GM19035 (cell line): ENCODE measurements around the gene ERFL.

Experiments
- ATAC-seq: cut with Tn5 transposase; IDR thresholded peaks from one replicate; pipeline ENCODE4 v1.9.1; 2021; ENCODE audit not compliant: unreplicated experiment

The ERFL gene

DNA sequence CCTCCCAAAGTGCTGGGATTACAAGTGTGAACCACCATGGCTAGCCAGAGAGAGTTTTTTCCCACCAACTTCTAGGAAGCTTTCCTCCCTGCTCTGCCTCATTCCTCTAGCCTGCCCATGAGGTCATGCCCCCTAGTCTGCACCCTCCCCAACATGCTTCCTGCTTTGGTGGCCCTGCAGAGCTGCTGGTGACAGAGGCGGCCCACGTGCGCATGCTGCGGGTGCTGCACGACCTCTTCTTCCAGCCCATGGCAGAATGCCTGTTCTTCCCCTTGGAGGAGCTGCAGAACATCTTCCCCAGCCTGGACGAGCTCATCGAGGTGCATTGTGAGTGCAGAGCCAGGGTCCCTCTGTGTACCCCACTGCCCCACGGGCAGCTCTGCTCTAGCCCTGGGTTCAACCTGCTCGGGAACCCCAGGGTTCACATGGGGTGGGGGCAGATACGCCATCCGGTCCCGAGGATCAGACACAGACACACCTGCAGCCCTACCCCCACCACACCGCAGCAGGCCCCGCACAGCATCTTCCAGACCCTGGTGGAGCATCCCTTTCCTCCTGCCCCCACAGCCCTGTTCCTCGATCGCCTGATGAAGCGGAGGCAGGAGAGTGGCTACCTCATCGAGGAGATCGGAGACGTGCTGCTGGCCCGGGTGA, 26.4 kb downstream of the ERFL start:
- ATAC-seq: no peak

DNA sequence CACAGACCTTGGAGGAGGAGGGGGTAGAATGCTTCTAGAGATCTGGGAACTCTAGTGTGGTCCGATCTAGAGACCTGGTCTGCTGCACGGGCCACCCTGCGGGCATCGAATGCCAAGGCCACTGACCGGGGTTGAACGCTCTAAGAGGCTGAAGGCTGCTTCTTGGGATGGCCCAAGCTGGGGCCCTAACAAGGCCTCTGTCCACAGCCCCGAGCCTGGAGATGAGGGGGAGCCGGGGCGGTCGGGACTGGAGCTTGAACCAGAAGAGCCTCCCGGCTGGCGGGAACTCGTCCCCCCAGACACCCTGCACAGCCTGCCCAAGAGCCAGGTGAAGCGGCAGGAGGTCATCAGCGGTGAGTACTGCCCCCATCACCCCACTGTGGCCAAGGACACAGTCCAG, 30.0 kb downstream of the ERFL start:
- ATAC-seq: no peak

DNA sequence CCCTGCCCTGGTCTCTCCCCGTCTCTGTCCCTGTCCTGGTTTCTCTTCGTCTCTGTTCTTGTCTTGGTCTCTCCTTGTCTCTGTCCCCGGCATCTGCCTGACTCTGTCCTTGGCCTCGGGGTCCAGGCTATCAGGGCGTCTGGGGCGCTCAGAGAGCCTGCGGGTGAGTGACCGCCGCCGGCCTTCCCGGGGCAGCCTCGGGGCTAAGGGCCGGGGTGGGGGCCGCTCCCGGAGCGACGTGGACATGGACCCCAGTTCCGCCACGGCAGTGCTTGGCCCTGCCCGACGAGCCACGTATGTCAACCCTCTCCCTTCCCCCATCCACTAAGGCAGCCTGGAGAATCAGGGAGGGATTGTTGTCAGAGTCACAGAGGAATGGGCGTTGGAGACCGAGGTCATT, 30.4 kb downstream of the ERFL start:
- no peak for ATAC-seq

DNA sequence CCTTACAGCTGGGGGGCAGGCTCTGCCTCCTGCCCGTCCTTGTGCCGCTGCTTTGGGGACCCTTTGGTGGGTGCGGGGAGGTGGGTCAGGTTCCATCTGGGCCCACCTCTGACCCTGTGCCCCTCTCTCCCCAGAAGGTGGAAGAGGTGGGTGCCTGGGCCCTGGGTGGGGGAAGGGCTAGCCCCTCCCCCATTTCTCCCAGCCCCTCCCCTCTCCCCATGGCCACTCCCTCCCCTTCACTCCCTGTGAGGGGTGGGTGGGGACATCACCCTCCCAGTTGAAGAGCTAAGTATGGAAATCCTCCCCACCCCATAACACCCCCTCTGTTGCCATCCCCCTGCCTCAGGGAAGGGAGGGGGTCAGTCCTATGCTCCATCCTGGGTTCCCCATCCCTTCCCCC, 31.1 kb downstream of the ERFL start:
- ATAC-seq: no peak

DNA sequence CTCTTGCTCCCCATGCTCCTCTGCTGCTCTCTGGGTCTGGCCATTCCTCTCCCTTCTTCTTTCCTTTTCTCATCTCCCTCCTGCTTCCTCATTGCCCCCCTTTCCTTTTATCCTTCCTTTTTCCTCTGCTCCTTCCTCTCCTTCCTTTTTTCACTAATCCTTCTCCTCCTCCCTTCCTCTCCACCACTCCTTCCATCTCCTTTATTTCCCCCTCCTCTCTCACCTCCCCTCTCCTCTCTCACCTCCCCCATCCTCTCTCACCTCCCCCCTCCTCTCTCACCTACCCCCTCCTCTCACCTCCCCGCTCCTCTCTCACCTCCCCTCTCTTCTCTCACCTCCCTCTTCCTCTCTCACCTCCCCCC, 31.7 kb downstream of the ERFL start:
- ATAC-seq: no peak

- ATAC-seq: no peak
These were observed 32.3 kb downstream of the ERFL start for GRCh38 chr19:41895745-41896580.

- no peak for ATAC-seq
These were observed 33.9 kb downstream of the ERFL start for GRCh38 chr19:41894350-41894749.

DNA sequence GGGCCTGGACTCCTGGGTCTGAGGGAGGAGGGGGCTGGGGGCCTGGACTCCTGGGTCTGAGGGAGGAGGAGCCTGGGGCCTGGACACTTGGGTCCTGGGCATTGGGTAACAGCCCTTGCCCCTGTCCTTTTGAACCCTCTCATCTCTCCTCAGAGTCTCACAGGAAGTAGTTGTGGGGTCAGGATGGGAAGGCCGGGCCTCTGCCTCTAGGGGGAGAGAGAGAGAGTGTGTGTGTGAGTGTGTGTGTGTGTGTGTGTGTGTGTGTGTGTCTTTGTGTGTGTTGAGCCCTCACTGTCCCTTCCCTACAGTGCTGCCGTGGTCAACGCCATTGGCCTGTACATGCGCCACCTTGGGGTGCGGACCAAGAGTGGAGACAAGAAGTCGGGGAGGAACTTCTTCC, 34.4 kb downstream of the ERFL start:
- no peak for ATAC-seq

- no peak for ATAC-seq
These were observed 35.9 kb downstream of the ERFL start for GRCh38 chr19:41892173-41892902.

GRCh38 chr19:41890936-41891335, 37.3 kb downstream of the ERFL start:
- ATAC-seq: no peak

DNA sequence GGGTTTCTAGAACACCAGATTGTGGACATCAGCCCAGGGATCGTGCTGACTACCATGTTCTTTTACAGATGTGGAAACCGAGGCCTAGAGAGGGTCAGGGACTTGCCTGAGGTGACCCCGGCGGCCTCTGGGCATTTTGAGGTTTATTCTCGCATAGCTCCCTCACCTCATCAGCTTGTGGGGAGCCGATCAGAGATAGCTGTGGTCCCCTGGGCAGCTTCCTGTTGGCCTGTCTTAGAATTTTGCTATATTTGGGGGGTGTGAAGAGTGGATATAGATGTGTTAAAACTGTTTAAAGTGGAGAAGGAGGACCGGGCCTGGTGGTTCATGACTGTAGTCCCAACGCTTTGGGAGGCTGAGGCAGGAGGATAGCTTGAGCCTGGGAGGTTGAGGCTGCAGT, 38.4 kb downstream of the ERFL start:
- no peak for ATAC-seq

DNA sequence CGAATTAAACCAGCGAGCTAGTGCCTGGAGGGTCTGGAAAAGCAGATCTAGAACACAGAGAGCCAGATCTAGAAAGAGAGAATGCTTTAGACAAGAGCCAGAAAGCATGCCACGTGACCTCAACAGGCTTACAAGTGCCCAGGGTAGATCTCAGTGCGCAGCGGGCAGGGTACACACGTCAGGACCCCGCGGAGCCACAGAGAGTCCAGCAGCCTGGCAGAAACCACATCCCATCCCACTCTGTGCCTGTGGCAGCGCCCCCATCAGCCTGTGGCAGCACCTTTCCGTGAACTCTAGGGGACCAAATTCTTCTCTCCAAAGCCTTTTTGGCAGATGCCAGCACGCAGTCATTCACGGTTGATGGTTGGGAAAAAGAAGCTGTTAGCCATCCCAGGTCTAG, 39.3 kb downstream of the ERFL start:
- no peak for ATAC-seq

DNA sequence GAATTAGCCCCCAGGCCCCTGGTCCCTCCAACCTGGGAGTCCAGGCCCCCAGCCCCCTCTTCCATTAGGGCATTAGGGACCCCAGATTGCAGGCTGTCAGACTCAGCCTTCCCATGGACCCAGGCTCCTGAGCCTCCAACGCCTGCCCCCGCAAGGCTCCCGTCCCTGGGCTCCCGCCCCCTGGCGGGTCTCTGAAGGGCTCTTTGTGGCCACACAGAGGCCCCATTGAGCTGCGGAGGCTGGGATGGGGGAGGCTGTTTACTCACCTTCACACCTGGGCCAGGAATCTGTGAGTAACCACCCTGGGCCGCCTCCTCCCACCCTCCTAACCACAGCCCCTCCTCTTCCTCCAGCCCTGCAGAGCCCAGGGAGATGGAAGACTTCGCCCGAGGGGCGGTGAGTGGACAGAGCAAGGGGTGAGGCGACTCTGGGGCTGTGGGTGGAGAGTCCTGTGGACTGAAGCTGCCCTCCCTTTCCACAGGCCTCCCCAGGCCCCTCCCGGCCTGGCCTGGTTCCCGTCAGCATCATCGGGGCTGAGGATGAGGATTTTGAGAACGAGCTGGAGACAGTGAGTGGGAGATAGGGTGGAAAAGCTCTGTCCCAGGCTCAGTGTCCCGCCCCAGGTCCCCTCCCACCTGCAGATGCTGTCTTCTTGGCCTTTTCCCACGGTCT, 40.4 kb downstream of the ERFL start:
- ATAC-seq: no peak

DNA sequence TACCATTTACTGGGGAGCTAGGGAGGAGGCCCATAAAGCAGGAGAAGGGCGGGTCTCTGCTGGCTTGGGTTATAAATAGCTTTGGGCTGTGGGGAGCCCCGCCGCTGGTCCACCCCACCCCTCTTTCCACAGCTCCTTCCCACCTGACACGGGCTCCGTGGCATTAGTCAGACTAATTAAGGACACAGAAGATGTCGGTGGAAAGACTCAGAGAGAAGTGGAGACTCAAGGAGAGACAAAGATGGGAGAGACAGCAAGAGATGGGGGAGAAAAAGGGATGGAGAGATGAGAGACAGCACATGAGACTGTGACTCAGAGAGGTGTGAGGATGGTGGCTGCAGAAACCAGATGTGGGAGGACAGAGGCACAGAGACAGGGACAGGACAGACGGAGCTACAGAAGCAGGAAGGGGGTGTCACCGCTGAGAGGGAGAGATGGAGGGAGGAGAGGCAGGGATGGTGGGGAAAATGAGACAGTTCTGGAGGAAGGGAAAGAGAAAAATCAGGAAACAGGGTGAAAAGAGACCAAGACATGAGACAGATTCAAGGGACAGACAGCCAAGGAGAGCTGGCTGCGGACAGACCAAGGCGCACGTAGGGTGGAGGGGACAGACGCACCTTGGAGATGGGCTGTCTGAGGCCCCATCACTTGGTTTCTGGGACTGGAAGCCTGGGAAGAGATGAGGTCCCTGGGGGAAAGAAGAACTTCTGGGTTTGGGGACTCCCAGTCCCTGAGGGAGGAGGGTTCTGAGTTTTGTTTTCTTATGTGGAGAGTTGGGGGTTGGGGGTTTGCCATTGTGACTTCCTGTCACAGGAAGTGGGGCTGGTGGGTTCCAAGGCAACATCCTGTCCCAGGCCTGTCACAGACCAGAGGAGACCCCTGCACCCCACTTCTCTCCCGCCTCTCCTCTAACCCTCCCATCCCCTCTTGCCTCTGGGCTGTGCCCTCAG, 41.2 kb downstream of the ERFL start:
- ATAC-seq: no peak

DNA sequence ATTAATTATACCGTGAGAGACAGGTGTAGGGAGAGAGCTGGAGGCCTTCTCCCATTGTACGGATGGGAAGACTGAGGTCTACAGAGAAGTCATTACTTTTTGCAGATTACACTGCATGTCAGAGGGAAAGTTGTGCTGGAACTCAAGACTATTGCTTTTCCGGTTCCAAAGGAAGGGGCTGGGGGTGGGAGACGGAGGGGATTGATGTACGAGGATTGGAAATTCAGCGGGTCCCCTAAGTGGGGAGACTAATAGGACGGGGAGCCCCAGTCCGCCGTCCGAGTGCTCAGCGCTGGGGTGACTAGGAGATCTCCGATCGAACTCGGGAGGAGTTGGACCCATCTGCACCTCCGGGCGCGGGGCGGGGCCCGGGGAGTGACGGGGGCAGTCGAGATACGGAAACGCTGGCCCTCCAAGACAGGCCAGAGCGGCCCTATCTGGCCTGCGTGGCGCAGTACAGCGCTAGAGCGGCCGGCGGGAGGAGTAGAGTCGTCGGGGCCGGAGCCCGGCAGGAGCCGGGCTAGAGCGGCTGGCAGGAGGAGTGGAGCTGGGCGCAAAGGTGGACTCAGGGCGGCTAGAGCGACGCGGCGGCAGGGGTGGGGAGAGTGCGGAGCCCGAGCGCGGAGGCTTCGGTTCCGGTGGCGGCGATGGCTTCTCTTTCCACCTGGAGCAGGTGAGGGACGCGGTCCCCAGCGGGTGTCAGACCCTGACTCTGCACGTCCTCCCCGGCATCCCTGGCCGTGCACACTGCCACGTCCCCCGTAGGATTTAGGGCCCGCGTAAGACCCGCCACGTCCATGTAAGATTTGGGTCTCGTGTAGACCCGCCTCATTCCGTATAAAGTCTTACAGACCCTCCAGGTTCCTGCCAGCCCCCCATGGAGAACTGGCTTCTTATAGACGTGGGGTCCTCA, 44.2 kb downstream of the ERFL start:
- peak; percentile 71 for ATAC-seq

DNA sequence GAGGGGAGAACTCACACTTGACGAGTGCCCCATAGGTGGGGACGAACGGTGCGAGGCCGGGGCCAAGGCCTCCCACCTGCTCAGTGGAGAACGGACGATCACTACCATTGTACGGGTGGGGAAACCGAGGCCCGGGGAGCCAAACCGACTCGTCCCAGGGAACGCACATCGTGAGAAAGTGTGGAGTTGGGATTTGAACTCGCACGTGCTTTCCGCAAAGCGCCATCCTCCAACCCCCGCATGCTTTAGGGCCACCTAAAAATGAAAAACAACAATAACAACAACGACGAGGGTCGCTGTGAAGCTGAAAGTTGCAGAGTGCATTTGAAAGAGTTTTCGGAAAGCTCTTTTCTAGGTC, 44.8 kb downstream of the ERFL start:
- no peak for ATAC-seq

DNA sequence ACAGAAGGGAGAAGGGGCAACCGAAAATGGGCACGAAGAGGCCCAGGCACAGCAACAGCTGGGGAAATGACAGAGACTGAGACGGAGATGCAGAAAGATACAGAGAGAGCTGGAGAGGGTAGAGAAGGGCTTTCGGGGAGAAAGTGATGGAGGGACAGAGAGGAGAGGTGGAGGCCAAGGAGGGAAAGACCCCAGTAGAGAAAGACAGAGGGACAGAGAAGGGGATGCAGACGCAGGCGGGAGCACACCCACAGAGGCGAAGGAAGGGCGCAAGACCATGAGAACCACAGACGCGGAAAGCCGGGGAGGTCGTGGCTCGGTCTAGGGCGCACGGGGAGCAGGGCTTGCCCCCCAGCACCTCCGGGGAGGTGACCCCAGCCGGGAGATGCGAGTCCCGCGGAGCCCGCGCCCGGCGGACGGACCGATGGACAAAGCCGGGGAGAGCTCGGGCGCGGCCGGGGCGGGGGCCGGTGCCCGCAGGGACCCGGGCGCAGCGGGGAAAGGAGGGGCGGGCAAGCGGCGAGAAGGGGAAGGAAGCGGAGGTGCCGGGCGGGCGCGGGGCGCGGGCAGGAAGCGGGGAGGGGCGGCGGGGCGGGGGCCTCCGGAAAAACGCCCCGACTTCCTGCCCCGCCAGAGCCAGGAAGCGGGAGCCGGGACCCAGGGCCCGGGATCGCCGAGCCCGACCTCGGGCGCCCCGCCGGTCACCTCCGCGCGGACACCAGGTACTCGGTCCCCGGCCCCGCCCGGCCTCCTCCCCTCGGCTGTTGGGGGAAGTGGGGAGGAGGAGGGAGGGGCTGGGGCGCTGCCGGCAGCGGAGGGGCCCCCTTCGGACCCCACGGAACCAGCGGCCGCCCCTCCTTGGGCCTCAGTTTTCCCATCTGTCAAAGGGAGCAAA, 45.4 kb downstream of the ERFL start, which contains the start of gene ARHGEF1:
TSS of gene ARHGEF1 (plus strand) at position 617 of the 895 bp plus-strand sequence. CDS start 4,899 bp downstream, outside the sequence.
- ATAC-seq: no peak

DNA sequence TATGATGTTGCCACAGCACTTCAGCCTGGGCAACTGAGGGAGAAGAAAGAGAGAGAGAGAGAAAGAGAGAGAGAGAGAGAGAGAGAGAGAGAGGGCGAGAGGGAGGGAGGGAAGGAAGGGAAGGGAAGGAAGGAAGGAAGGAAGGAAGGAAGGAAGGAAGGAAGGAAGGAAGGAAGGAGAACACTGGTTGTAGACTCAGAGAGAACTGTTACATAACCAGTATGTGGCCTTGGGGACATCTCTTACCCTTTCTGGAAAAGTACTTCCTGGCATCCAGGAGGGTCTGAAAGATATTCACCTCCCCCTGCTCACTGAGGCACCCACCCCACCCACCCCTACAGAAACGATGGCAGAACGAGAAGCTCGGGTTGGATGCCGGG, 47.9 kb downstream of the ERFL start:
- no peak for ATAC-seq
